Liver (tissue), 10 donors: Measurements from ENCODE around the gene PGAP1. TPM values are rescaled to one million over a fixed set of nuclear protein-coding genes. Genes with fewer than 3 reads are reported as not detected.

ENCODE experiments used
- DNase-seq: peaks from one replicate; pipeline ENCODE4 v3.0.0-alpha.2; 2017; ENCODE audit warnings: low spot score
- H3K27ac ChIP-seq, 2 donors: one replicate each; pipeline ENCODE4 v1.7.0; 2013; ENCODE audit warnings: inconsistent platforms in 2 of 2, low read length in 2 of 2, control low read depth in 1 of 2, low read depth in 1 of 2, mild to moderate bottlenecking in 1 of 2
- H3K27me3 ChIP-seq, 4 donors: one replicate each; pipeline versions ENCODE4 v1.6.1 to v1.7.0; 2013; ENCODE audit warnings: low read length in 3 of 4, inconsistent platforms in 1 of 4, mild to moderate bottlenecking in 1 of 4, moderate library complexity in 1 of 4; ENCODE audit not compliant: control insufficient read depth in 4 of 4, insufficient read depth in 4 of 4
- H3K36me3 ChIP-seq, 4 donors: one replicate each; pipeline versions ENCODE4 v1.6.1 to v1.7.0; 2013; ENCODE audit warnings: low read length in 3 of 4, mild to moderate bottlenecking in 3 of 4, low read depth in 1 of 4, moderate library complexity in 1 of 4; ENCODE audit not compliant: control insufficient read depth in 4 of 4, insufficient read depth in 3 of 4
- H3K4me1 ChIP-seq, 4 donors: one replicate each; pipeline versions ENCODE4 v1.6.1 to v1.7.0; 2013; ENCODE audit warnings: low read length in 3 of 4, mild to moderate bottlenecking in 3 of 4, moderate library complexity in 1 of 4; ENCODE audit not compliant: control insufficient read depth in 4 of 4, insufficient read depth in 4 of 4
- H3K4me3 ChIP-seq, 3 donors: one replicate each; pipeline versions ENCODE4 v1.6.1 to v1.7.0; 2013; ENCODE audit warnings: low read length in 3 of 3, control low read depth in 1 of 3, low read depth in 1 of 3, mild to moderate bottlenecking in 1 of 3
- H3K9ac ChIP-seq, 2 donors: one replicate each; pipeline ENCODE4 v1.7.0; 2013; ENCODE audit warnings: low read length in 2 of 2, mild to moderate bottlenecking in 2 of 2, moderate library complexity in 2 of 2, control low read depth in 1 of 2, low read depth in 1 of 2
- H3K9me3 ChIP-seq, 4 donors: one replicate each; pipeline versions ENCODE4 v1.6.1 to v1.7.0; 2013; ENCODE audit warnings: low read length in 3 of 4; ENCODE audit not compliant: control insufficient read depth in 4 of 4
- EGR1 ChIP-seq, 2 donors: IDR thresholded peaks; 2 replicates each; pipeline ENCODE4 v1.6.1; 2016 to 2018; ENCODE audit warnings: antibody characterized with exemption in 2 of 2, low read depth in 2 of 2
- FOXA1 ChIP-seq: IDR thresholded peaks from 2 replicates; pipeline ENCODE4 v1.6.1; 2016; ENCODE audit warnings: antibody characterized with exemption
- GABPA ChIP-seq, 2 donors: IDR thresholded peaks in 1 of 2; conservative IDR thresholded peaks in 1 of 2; 2 replicates each; pipeline ENCODE4 v1.6.1; 2016; ENCODE audit warnings: antibody characterized with exemption in 2 of 2, mild to moderate bottlenecking in 1 of 2, moderate library complexity in 1 of 2
- HNF4G ChIP-seq: IDR thresholded peaks from 2 replicates; pipeline ENCODE4 v1.6.1; 2016; ENCODE audit warnings: antibody characterized with exemption
- JUND ChIP-seq, 2 donors: IDR thresholded peaks; 2 replicates each; pipeline ENCODE4 v1.6.1; 2016; ENCODE audit warnings: antibody characterized with exemption in 2 of 2
- MAX ChIP-seq: IDR thresholded peaks from 2 replicates; pipeline ENCODE4 v1.6.1; 2016; ENCODE audit warnings: antibody characterized with exemption
- NR2F2 ChIP-seq: IDR thresholded peaks from 2 replicates; pipeline ENCODE4 v1.6.1; 2016; ENCODE audit warnings: antibody characterized with exemption
- RAD21 ChIP-seq, 2 donors: IDR thresholded peaks; 2 replicates each; pipeline ENCODE4 v1.6.1; 2016; ENCODE audit warnings: antibody characterized with exemption in 2 of 2, mild to moderate bottlenecking in 2 of 2
- SP1 ChIP-seq: IDR thresholded peaks from 2 replicates; pipeline ENCODE4 v1.6.1; 2018; ENCODE audit warnings: antibody characterized with exemption, mild to moderate bottlenecking
- TAF1 ChIP-seq: conservative IDR thresholded peaks from 2 replicates; pipeline ENCODE4 v1.6.1; 2016; ENCODE audit warnings: antibody characterized with exemption, mild to moderate bottlenecking
- YY1 ChIP-seq: IDR thresholded peaks from 2 replicates; pipeline ENCODE4 v1.6.1; 2016; ENCODE audit warnings: antibody characterized with exemption, mild to moderate bottlenecking
- WGBS: extraction: QIAGEN DNeasy Blood & Tissue Kit; methylation state at CpG from one replicate; pipeline ENCODE4 v1.1.7; 2013; 5-methylcytosine and 5-hydroxymethylcytosine counted together
- polyA plus RNA-seq, 2 donors: library from polyadenylated mRNA; stranded (reverse) in 1 of 2; unstranded in 1 of 2; fragments of 200-250 nt in 1 of 2; fragments of >200 nt in 1 of 2; fragmentation: Nextera tagmentation in 1 of 2; extraction: Ambion mirVana in 1 of 2; gene quantifications; one replicate each; pipeline versions ENCODE4 v1.2.1 to v1.2.3, GENCODE V29; 2013 to 2015
- small RNA-seq: library from RNA; depleted of rRNA; stranded (forward); fragments of <200 nt; gene quantifications from one replicate; pipeline ENCODE3, GENCODE V24; 2014
- total RNA-seq, 2 donors: library from RNA; depleted of rRNA; stranded (reverse); fragments of >200 nt; gene quantifications; one replicate each; pipeline ENCODE4 v1.2.3, GENCODE V29; 2014
- donor health status: healthy.
- donor health status: healthy.
- donor health status: healthy.
- donor health status: healthy.
- donor health status: healthy.

PGAP1 gene
- total and polyA plus RNA-seq, 4 donors = 0.54 to 5.8 (median 2.3) TPM

GRCh38 chr2:196783431-196784094, 142.9 kb downstream of the PGAP1 start:
- no peaks in the 10 kb centered on the region for H3K27me3 ChIP-seq
- no peak overlapping the region for H3K27ac ChIP-seq
- H3K4me1 ChIP-seq = no peaks in the 10 kb centered on the region
- H3K36me3 ChIP-seq = peaks cover 14 to 62% (median 54%) of the 10 kb centered on the region in 4 donors
- 97% methylated on average over 4 of the region's 4 CpGs for WGBS
- no peak overlapping the region for H3K9ac ChIP-seq
- TF ChIP-seq SP1 = no peak
- no peak for TF ChIP-seq GABPA (IDR thresholded peaks at IDR 0.05 in 1 of 2, conservative IDR thresholded peaks at IDR 0.05 in 1 of 2)
- no peak for TF ChIP-seq HNF4G
- no peak for TF ChIP-seq RAD21 (IDR thresholded peaks at IDR 0.05)
- no peak for TF ChIP-seq NR2F2
- no peak for TF ChIP-seq MAX
- no peak for TF ChIP-seq YY1
- TF ChIP-seq FOXA1 = no peak
- no peak for TF ChIP-seq TAF1
- TF ChIP-seq JUND (IDR thresholded peaks at IDR 0.05) = no peak
- TF ChIP-seq EGR1 (IDR thresholded peaks at IDR 0.05; ENCODE audit: low read depth in 2 of 2) = no peak
- no peak overlapping the region for H3K4me3 ChIP-seq
- no peaks in the 10 kb centered on the region for H3K9me3 ChIP-seq
- DNase-seq = no peak

Small RNA genes within 50 kb of the gene (small RNA-seq; reads per million reads assigned to genes)
- gene AC012486.1 = not detected

Other genes with a start within 250 kb of the PGAP1 start
- 10 to 100 TPM; 23.2 to 25.0 TPM for gene GTF3C3, start 127.0 kb downstream of the PGAP1 start, total RNA-seq
- gene GTF3C3, start 127.0 kb downstream of the PGAP1 start, polyA plus RNA-seq = 1 to 10 TPM; 4.2 to 8.0 TPM
- gene C2orf66, start 117.4 kb downstream of the PGAP1 start, total RNA-seq = not detected
- gene C2orf66, start 117.4 kb downstream of the PGAP1 start, polyA plus RNA-seq = not detected